SIG-M5 (cell line): ENCODE data around the gene SLC12A9.
"Not testable (repeated sequence)": the region's sequence is repeated elsewhere in the genome, so short reads cannot be mapped to it uniquely, and the experiment has no call there.

ENCODE experiments used
- DNase-seq: peaks from one replicate; lab custom pipeline; 2025; lab: John Stamatoyannopoulos, UW

The SLC12A9 gene

DNA sequence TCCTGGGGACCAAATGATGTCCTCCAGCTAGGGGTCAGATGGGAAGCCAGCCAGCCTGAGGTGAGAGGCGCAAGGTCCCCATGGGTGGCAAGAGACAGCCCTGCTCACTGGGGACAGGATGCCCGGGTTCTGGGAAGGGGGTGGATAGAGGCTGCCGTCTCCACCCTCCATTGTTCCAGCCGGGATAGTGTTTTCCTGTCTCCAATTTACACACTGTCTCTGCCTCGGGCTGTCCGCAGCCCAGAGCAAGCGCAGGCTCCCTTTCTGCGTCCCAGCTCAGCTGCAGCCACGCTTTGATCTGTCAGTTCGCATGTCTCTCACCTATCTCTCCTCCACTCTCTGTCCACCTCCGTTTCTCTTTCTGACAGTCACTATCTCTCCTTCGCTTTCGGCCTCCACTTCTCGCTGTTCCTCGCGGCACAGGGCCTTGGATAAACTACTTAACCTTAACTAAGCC, 27.3 kb upstream of the SLC12A9 start:
- no peak for DNase-seq

DNA sequence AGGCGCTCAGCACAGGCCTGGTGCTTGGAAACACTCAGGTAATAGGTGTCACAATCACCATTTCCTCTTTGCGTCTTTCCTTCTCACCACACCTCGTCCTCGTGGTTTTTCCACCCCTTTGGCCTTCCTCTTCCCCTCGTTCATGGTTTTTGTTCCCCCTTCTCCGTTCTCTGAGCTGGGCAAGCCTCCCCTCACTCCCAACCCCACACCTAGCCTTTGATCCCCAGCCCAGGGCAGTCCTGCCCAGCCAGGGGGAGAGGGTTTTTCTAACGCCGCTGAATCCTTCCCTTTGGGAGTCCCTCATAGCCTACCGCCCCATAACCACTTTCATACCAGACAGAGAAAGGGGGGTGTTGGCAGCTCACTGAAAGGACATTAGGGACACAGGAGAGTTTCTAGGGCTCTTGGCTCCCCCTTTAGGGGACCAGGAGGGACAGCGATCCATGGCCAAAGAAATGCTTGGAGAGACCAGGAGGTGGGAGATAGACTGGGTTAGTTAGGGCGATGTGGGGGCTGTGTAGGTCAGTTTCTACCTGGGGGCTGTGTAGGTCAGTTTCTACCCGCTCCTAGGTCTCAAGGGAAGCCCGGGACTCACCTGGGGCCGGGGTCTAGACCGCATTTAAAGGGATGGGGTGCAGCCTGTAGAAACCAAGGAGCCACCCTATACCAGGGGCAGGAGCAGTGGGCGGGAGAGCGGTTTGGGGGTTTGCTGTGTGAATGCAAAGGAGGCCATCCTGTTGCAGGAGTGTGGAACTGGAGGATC, 26.6 kb upstream of the SLC12A9 start:
- no peak for DNase-seq

DNA sequence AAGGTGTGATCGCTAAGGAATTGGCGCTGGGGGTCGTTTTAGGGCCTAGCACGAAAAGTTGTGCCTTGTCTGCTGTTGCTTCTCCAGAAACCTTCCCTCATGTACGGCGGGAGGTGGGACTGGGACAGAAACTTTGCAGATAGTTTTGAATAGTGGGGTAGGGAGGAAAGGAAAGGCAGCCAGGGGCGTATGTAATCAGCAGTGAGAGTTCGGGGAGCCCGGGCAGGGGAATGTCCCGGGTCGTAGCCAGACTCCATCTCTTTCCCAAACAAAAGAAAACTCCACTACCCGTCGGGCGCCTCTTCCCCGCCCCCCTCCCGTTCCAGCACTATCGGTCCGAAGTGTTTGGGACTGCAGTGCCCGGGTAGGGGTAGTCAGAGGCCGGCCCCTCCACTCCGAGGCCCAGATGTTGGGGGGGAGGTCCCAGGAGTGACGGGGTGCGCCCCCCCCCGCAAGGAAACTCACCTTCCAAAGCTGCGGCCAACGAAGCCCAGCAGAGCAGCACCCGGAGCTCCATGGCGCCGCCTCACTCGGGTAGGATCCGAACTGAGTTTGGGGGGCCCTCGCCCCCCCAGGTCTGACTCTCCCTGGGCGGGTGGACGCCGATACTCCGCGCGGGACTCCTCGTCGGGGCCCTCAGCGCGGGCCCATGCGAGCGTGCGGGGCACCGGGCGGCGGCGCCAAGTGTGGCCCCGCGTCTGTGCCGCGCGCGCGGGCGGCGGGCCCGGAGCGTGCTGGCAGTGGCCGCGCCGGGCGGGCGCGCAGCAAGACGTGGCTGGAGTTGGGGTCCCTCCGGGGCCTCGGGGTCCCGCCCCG, 25.8 kb upstream of the SLC12A9 start:
- no peak for DNase-seq

DNA sequence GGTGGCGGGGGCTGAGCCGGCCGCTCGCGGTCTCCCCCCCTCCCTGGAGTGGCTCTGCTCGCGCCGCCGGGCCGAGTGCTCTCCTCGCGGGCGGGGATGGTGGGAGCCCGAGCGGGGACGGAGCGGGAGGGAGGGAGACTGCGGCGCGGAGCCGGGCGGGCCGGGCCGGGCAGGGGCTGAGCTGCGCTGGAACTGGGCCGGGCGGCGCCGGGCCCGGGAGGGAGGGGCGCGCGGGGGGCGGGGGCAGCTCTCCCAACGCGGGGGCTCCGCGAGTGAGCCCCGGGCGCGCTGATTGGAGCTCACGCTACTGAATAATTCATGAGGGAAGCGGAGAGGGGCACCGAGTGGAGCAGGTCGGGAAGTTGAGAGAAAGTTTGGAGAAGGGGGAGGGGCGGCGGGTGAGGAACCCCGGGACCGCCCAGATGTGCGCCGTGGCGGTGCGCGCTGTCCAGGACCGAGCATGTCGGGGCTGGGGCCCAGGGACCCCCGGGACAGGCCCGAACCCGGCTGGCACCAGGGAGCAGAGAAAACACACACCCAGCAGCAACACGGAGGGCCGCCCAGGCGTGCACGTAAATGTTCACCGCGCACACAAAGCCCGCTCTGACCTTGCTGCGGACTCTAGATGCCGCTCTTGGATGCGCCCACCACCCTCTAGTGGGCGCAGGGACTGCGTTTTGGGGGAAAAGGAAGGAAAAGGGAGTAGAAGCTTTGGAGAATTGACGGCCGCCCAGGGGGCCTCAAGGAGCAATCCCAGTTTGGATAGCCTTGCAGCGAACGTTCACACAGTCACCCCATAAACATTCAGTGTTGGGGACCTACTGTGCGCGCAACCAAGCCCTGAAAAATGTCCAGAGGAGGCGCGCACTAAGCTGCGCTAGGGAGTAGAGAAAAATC, 24.9 kb upstream of the SLC12A9 start, which contains the start of gene EPHB4:
EPHB4 (minus strand) TSS at position 194 of the 897 bp plus-strand sequence. CDS start 493 bp downstream, outside the sequence.
- no peak for DNase-seq

DNA sequence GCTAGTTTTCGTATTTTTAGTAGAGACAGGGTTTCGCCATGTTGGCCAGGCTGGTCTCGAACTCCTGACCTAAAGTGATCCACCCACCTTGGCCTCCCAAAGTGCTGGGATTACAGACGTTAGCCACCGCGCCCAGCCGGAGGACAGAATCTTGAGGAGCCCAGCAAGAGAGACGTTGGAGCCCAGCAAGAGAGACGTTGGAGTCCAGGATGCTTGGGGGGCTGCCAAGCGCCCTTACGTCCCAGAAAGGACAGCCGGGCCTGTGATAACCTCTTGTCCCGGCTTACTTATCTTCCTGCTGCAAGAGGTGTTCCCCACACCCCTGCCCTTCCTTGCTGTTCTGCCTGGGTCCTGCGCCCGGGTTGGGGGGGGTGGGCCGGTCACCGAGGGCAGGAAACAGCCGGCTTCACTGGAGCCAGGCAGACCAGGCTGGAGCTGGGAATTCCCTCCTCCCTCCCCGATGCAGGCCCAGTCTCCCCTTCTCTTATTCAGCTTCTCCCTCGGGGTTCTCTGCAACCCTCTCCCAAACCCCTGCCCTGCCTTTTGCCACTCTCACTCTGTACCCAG, 23.3 kb upstream of the SLC12A9 start:
- no peak for DNase-seq

DNA sequence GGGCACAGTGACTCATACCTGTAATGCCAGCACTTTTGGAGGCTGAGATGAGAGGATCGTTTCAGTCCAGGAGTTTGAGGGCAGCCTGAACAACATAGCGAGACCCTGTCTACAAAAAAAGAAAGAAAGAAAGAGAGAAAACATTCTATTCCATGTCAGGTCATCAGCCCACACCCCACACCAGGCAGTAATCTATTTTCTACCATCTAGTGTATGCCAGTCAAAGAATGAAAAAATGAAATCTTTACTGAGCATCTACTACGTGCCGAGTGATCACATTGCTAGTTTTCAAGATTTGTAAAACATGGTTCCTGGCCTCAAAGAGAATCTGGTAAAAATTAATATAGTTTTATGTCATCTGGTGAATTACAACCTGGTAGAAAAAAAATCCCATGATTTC, 22.1 kb upstream of the SLC12A9 start:
- DNase-seq: no peak

DNA sequence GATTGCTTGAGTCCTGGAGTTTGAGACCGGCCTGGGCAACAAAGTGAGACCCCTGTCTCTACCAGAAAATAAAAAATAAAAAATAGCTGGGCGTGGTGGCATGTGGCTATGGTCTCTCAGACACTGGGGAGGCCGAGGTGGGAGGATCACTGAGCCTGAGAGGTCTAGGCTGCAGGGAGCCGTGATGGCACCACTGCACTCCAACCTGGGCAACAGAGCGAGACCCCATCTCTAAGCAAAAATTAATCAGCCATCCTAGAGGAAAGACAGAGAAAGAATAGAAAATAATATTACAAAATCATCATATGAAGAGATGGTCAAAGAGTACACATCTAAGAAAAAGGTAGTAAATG, 20.3 kb upstream of the SLC12A9 start:
- no peak for DNase-seq

DNA sequence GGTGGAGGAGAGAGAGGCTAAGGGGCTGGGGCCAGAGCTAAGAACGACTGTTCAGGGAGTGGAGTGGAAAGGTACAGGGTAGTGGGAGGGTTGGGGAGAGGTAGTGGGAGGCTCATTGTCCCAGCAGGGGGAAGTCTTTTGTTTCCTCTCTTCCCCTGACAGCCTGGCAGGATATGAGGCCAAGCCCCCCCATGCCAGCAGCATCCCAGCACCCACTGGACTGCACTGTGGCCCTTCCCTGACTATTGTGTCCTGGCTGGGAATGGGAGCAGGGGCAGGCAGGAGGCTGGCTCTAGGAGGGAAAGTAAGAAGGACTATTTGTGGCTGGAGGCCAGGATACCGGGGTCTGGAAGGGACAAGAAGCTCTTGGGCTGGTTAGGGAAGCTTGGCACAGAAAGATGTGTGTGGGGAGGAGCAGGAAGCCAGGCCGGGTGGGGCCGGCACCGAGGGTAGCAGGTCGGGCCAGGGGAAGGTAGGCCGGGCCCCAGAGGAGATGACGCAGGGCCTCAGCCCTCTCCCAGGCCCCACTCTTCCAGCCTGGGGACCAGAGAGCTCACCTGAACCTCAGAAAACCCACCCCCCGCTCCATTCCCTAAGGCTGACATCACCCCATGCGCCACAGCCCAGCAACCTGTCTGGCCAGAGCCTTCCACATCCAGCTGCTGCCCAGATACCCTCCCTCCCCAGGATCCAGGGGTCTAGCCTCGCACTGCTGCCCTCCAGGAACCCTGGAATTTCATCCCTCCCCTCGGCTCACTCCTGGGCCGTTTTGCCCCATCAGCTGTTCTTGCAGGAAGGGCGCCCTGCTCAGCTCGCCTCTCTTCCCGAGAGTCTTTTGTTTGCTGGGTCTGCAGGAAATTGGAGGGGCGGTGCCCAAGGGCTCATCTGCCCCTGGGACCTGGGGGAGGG, 16.4 kb upstream of the SLC12A9 start:
- no peak for DNase-seq

DNA sequence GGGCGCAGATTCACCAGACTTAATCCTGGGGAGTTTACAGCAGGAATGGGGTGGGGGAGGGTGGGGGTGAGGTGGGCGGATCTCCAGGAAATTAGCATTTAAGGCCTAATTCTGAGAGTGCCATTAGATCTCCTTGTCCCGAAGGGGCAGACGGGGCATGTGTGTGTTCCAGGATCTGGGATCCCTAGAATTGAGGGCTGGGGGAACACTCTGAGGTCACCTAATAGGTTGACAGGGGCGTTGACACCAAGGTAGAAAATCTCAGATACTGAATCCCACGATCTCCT, 15.8 kb upstream of the SLC12A9 start:
- no peak for DNase-seq

DNA sequence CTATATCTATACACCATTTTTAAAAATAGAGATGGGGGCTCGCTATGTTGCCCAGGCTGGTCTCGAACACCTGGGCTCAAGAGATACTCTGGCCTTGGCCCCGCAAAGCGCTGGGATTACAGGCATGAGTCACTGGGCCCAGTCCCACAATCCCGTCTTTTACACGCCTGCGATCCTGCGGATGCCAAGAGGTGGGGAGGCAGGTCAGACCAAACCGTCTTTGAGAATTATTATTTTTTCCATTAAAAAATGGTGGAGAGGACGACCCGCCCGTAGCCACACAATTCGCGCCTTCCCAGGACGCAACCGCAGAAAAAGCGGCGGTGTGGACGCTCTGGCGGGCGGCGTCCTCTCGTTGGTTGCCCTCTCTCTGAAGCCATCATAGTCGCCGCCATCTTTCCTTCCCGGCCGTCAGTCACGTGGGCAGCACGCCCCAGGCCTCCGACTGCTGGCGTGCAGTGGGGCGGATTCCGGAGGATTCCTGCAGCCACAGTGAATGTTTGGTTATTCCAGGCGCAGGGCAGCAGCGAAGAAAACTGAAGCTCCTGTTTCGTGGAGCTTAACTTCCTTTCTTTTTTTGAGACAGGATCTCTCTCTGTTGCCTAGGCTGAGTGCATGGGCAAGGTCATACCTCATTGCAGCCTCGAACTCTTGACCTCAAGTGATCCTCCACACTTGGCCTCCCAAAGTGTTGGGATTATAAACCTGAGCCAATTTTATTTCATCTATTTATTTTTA, 15.2 kb upstream of the SLC12A9 start:
- DNase-seq: peak; percentile 16

DNA sequence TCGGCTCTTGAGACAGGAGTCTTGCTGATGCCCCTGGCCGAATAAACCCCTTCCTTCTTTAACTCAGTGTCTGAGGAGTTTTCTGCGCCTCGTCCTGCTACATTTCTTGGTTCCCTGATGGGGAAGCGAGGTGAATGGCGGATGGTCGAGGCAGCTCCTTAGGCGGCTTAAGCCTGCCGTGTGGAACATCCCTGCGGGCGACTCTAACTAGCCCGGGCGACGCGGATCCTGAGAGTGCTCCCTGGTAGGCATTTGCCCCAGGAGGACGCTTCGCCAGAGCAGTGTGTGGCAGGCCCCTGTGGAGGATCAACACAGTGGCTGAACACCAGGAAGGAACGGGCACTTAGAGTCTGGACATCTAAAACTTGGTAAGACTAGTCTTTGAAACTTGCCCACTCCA, 13.2 kb upstream of the SLC12A9 start:
- no peak for DNase-seq

DNA sequence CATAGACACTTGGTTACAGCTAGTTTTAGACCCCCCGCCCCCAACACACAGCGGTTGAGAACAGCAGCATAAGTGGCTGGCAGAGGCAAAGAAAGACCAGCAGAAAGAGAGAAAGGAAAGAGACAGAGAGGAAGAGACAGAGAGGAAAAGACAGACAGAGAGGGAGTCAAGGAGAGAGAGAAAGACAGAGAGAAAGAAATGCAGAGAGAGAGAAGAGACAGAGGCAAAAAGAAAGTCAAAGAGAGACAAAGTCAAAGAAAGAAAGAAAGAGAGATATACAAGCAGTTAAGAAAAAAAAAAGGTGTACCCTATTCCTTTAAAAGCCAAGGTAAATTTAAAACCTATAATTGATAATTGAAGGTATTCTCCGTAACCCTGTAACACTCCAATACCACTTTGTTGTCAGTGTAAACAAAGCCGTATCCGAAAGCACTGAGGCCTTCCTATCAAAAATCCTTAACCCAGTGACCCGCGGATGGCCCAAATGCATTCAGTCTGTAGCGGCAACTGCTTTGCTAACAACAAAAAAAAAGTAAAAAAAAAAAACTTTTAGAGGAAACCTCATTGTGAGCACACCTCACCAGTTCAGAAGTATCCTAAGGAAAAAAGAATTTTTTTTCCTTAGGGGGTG, 11.9 kb upstream of the SLC12A9 start:
- DNase-seq: no peak

DNA sequence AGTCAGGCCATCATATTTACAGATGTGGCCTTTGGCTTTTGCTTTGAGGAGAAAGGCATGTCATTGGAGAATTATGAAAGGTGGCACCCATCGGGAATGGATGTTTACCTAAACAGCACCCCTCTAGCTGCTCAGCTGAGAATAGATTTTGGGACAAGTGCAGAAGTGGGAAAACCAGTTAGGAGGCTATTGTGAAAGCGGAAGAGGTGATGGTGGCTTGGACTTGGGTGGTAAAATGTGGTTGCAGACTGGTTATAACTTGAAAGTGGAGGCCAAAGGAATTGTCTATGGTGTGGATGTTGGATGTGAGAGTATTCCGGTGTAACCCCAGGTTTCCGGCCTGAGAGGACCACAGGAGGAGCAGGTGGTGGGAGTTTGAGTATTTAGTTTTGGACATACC, 5.2 kb upstream of the SLC12A9 start:
- no peak for DNase-seq

DNA sequence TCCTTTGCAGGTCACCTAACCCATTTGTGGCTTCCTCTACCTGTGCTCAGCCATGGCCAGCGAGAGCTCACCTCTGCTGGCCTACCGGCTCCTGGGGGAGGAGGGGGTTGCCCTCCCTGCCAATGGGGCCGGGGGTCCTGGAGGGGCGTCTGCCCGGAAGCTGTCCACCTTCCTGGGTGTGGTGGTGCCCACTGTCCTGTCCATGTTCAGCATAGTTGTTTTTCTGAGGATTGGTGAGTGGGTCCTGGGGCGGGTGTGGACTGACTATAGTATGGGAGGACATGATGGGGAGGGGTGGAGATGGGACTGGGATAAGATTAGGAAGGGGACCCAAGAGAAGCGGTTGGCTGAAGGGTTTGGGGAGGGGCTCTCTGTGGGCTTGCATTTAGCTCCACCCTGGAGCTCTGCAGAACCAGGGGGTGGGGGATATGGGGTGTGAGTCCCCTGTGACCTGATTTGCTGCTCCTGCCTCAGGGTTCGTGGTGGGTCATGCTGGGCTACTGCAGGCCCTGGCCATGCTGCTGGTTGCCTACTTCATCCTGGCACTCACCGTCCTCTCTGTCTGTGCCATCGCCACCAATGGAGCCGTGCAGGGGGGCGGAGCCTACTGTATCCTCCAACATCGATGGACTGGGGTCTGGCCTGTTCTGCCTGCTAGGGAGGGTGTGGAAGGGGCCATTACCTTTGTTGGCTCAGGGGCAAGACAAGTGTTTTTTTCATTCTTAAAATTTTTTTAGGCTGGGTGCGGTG, 1.8 kb downstream of the SLC12A9 start:
- no peak for DNase-seq

DNA sequence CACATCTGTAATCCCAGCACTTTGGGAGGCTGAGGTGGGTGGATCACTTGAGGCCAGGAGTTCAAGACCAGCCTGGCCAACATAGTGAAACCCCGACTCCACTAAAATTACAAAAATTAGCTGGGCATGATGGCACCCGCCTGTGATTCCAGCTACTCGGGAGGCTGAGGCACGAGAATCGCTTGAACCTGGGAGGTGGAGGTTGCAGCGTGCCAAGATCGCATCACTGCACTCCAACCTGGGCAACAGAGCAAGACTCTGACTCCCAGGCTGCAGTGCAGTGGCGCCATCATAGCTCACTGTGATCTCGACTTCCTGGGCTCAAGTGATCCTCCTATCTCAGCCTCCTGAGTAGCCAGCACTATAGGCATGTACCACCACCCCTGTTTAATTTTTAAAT, 2.4 kb downstream of the SLC12A9 start:
- not testable (repeated sequence) for DNase-seq

DNA sequence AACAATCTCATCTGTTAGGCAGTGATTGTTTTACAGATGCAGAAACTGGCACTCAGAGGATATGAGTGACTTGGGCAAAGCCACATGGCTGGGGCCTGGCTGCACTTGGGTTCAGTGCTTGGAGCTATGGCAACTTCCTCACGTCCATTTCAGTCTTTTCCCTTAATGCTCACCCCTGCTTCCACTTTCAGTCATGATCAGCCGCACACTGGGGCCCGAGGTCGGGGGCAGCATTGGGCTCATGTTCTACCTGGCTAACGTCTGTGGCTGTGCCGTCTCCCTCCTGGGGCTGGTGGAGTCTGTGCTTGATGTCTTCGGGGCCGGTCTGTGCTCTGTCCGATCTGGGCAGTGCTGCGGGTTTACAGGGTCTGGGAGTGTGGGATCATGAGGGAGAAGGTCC, 3.0 kb downstream of the SLC12A9 start:
- DNase-seq: no peak

DNA sequence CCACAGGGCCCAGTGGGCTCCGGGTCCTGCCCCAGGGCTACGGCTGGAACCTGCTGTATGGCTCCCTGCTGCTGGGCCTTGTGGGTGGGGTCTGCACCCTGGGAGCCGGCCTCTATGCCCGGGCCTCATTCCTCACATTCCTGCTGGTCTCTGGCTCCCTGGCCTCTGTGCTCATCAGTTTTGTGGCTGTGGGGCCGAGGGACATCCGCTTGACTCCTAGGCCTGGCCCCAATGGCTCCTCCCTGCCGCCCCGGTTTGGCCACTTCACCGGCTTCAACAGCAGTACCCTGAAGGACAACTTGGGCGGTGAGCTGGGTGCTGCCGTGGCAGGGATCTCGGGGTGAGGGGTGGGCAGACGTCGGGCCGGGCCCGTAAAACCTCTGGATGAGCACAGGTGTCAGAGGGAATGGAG, 4.4 kb downstream of the SLC12A9 start:
- DNase-seq: no peak

DNA sequence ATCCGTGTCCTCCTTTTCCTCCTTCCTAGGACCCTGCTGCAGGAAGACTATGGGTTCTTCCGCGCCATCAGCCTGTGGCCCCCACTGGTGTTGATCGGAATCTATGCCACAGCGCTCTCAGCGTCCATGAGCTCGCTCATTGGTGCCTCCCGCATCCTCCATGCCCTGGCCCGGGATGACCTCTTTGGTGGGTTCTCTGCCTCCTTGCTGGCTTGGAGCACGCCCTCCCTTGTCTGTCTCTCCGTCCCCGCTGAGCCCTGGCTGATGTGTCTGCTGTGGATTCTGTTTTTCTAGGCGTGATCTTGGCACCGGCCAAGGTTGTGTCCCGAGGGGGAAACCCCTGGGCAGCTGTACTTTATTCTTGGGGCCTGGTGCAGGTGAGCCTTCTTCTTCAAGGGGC, 7.3 kb downstream of the SLC12A9 start:
- DNase-seq: no peak
